Measurements from ENCODE around the gene TADA2B. TPM values are rescaled to one million over a fixed set of nuclear protein-coding genes. Genes with fewer than 3 reads are reported as not detected.

The TADA2B gene
- total and polyA plus RNA-seq, 9 of the 15 experiments (the other 6 are each of a cell fraction or from before 2014, with no cell fraction given) = 0.55 to 12.2 (median 7.5) TPM

- no peak for TF ChIP-seq ID3 (CRISPR knock-in tag; IDR thresholded peaks at IDR 0.05)
- no peak; the same call in 1 of the 2 replicates for TF ChIP-seq ID3 (tag; IDR thresholded peaks at IDR 0.05)
- peak in 1 of 2 experiments; percentile 75; a peak in 3 of 4 replicates for TF ChIP-seq FOXK2 (conservative IDR thresholded peaks at IDR 0.05 in 1 of 2, IDR thresholded peaks at IDR 0.05 in 1 of 2; ENCODE audit: low read depth in 2 of 2)
- TF ChIP-seq ATF4 (CRISPR knock-in tag; IDR thresholded peaks at IDR 0.05) = no peak
- no peak for TF ChIP-seq THRAP3 (IDR thresholded peaks at IDR 0.05; ENCODE audit: borderline replicate concordance)
- no peak for TF ChIP-seq GABPB2 (CRISPR knock-in tag; conservative IDR thresholded peaks at IDR 0.05)
- TF ChIP-seq TAF7 (tag; IDR thresholded peaks at IDR 0.05) = no peak
- peak; percentile 62 for TF ChIP-seq FOSL1 (tag; conservative IDR thresholded peaks at IDR 0.05)
- TF ChIP-seq DMBX1 (CRISPR knock-in tag; IDR thresholded peaks at IDR 0.05; ENCODE audit: borderline replicate concordance) = no peak
- TF ChIP-seq E2F4 (CRISPR knock-in tag; IDR thresholded peaks at IDR 0.05; ENCODE audit: low read depth) = no peak
- TF ChIP-seq NBN (IDR thresholded peaks at IDR 0.05; ENCODE audit: low read depth) = peak; percentile 62
- TF ChIP-seq THAP7 (CRISPR knock-in tag; IDR thresholded peaks at IDR 0.05) = no peak
- peak; percentile 47; the same call in 1 of the 2 replicates for TF ChIP-seq BCOR (IDR thresholded peaks at IDR 0.05)
- TF ChIP-seq FOXK1 (CRISPR knock-in tag; IDR thresholded peaks at IDR 0.05; ENCODE audit: borderline replicate concordance) = peak; percentile 60; the same call in 1 of the 2 replicates
- peak; percentile 91 for TF ChIP-seq DPF2 (IDR thresholded peaks at IDR 0.05)
- no peak for TF ChIP-seq YBX1 (IDR thresholded peaks at IDR 0.05)
These were observed 11.4 kb upstream of the TADA2B start (continued) for GRCh38 chr4:7031558-7032449.

Measured in K562 (cell line).